Stimulated activated CD8-positive, alpha-beta memory T cell treated with anti-CD3 and anti-CD28 coated beads, Interleukin-2, amount 100 ng/mL, for 1 hour (primary cell): Measurements from ENCODE around the gene NOVA2.

Experiments used
- DNase-seq, 2 donors: peaks; one replicate each; pipeline ENCODE4 v3.0.0-alpha.2; 2020; ENCODE audit warnings: low read depth in 2 of 2

The NOVA2 gene, protein sequence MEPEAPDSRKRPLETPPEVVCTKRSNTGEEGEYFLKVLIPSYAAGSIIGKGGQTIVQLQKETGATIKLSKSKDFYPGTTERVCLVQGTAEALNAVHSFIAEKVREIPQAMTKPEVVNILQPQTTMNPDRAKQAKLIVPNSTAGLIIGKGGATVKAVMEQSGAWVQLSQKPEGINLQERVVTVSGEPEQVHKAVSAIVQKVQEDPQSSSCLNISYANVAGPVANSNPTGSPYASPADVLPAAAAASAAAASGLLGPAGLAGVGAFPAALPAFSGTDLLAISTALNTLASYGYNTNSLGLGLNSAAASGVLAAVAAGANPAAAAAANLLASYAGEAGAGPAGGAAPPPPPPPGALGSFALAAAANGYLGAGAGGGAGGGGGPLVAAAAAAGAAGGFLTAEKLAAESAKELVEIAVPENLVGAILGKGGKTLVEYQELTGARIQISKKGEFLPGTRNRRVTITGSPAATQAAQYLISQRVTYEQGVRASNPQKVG

GRCh38 chr19:45973553-45974338 lies at the start of gene NOVA2:
NOVA2 (minus strand) TSS chr19:45973865; CDS start chr19:45973351, 514 bp downstream.
- no peak for DNase-seq

DNA sequence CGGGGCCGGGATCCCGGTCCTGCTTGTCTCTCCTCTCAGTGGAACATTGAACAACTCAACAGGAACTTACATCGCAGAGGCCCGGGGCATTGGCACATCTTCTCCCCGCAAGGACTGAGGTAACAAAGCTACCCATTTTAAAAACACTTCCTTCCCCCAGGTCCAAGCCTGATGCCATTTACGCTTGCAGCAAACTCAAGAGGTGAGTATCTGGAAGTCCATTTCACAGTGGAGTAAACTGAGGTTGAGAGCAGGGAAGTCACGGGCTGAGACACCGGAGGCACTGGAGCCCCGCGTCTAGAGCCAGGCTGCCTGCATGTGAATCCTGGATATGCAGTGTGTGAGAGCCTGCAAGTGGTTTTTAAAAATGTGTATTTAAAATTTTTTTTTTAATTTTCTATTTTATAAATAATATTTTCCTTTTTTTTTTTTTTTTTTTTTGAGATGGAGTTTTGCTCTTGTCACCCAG lies 49.7 kb upstream of the NOVA2 start:
- no peak for DNase-seq

- no peak for DNase-seq
Measured at GRCh38 chr19:46022431-46023310, 49.0 kb upstream of the NOVA2 start, which contains the start of gene PGLYRP1. PGLYRP1 (minus strand) TSS chr19:46023053; CDS start chr19:46023021, 32 bp downstream.

DNA sequence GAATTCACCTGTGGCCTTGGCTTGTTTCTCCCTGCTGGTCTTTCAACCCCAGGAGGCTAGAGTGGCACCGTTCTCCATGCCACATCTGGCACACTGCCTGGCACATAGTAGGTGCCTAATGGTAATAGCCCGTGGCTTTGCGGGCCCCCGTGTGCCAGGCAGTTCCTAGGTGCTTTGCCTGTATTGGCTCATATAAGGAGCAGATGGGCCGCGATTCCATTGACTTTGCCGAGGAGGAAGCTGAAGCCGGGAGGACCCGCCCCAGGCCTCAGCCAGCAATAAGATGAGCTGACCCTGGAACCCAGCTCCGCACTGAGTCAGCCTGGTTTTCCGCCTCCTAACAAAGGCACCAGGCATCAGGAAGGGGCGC lies 48.4 kb upstream of the NOVA2 start:
- no peak for DNase-seq

GRCh38 chr19:46021531-46022041 lies 47.9 kb upstream of the NOVA2 start:
- DNase-seq = no peak

DNA sequence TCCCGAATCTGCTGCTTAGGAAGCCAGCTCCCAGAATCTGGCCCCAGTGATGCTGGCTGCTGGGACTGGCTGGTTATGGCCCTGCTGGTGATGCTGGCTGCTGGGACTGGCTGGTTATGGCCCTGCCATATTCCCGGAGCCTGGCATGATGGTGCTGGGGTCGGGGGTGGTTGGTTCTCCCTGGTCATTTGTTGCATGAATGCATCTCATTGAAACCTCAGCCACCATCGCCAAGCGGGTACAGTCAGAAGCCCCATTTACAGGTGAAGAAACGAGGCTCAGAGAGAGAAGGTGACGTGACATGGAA lies 47.1 kb upstream of the NOVA2 start:
- no peak for DNase-seq

GRCh38 chr19:46019270-46019669 lies 45.6 kb upstream of the NOVA2 start:
- DNase-seq = no peak

- DNase-seq = no peak
Measured at GRCh38 chr19:46018729-46019251, 45.1 kb upstream of the NOVA2 start.

- no peak for DNase-seq
Measured at GRCh38 chr19:46017874-46018675, 44.4 kb upstream of the NOVA2 start.

DNA sequence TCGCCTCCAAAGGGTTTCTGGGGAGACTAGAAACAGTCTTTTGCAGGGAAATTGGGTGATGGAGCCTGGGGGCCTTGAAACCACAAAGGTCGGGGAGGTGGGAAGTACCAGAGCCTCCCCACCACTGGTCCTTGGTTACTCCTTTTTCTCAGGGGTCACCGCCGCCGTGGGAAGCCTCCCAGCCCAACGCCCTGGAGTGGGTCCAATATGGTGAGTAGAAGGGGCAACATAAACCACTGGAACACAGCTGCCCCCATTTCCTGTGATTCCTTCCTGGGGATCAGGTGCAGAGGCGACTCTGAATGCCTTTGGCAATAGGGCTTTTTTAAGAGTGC lies 43.4 kb upstream of the NOVA2 start:
- DNase-seq = no peak

- DNase-seq = peak; percentile 61 to 74
Measured at GRCh38 chr19:46016426-46017094, 42.9 kb upstream of the NOVA2 start.

DNA sequence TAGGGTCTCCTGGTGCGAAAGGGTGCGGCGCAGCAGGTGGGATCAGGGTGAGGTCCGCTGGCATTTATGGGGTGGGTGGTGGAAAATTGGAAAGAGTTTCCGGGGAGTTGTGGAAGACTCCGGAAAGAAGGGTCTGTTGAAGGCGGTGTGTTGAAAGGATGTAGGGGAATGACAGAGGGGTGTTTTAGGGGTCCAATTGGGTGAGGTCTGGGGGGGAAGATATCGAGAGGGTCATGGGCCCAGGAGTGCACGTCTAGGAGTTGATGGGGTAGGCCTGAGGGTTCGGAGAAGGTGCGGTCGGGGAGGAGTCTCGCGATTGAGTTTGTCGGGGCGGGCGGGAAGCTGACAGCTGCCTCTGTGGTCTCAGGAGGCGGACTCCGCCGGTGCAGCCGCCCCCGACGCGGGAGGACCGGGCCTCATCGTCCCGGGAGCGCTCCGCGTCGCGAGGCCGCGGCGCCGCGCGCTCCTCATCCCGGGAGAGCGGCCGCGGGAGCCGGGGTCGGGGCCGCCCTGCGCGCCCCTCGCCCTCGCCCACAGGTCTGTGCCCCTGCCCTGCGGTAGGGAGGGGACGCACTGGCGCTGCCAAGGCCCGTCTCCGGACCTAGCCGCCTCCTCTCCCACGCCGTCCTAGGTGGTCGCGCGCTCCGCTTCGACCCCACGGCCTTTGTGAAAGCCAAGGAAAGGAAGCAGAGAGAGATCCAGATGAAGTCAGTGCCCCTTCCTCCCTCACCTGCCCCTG lies 42.2 kb upstream of the NOVA2 start:
- DNase-seq = peak in 1 of 2 donors; percentile 12

DNA sequence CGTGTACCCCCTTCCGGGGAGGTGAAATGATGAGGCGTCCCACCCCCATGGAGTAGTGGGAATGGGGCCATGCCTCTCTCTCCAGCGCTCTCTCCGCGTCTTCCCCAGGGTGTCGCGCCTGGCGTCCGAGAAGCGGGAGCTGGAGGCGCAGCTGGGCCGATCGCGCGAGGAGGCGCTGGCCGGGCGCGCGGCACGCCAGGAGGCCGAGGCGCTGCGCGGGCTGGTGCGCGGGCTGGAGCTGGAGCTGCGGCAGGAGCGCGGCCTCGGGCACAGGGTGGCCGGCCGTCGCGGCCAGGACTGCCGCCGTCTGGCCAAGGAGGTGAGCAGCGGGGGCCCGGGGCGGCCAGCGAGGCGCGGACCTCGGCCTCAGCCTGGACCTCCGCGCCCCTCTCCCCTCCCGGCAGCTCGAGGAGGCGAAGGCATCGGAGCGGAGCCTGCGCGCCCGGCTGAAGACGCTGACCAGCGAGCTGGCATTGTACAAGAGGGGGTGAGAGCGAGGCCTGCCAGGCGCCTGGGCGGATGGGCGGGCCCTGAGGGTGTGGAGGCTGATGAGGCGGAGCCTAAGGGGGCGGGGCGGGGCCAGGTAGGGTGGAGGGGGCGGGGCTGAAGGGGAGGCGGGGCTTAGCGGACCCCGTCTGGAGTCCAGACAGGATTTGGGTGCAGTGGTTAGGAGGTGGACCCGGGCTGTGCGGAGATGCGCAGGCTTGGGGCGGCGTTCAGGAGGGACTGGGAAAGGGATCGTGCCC lies 41.4 kb upstream of the NOVA2 start:
- DNase-seq = peak; percentile 28 to 55

- DNase-seq = no peak
Measured at GRCh38 chr19:46014534-46014933, 40.9 kb upstream of the NOVA2 start.

GRCh38 chr19:46009530-46010510 lies 36.2 kb upstream of the NOVA2 start:
- peak; percentile 45 to 46 for DNase-seq

- DNase-seq = no peak
Measured at GRCh38 chr19:46006411-46006810, 32.7 kb upstream of the NOVA2 start.

GRCh38 chr19:46002678-46003275 lies 29.1 kb upstream of the NOVA2 start:
- no peak for DNase-seq
